ENCODE results near the gene FNDC3B.

Gene FNDC3B

DNA sequence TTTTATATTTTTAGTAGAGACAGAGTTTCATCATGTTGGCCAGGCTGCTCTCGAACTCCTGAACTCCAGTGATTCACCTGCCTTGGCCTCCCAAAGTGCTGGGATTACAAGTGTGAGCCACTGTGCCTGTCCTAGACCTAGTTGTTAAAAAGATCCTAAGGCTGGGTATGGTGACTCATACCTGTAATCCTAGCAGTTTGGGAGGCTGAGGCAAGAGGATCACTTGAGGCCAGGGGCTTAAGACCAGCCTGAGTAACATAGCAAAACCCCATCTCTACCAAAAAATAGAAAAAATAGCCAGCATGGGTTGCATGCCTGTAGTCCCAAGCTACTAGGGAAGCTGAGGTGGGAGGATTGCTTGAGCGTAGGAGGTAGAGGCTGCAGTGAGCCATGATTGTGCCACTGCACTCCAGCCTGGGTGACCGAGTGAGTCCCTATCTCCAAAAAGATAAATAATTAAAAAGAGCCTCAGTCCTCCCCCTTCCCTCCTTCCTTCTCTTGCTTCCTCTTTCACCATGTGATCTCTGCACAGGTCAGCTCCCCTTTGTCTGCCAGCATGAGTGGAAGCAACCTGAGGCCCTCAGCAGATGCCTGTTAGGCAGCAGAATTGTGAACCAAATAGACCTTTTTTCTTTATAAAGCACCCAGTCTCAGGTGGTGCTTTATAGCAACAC is 9.8 kb upstream of the FNDC3B start:
- Histone ChIP-seq H3K27me3 (no peaks in the 10 kb centered on the region), H3K36me3 (no peaks in the 10 kb centered on the region), H3K4me3 (ENCODE audit: low read depth, low read length) (no peak overlapping the region), H3K4me1 (no peaks in the 10 kb centered on the region), H3K9me3 (no peaks in the 10 kb centered on the region)
- no peak for TF ChIP-seq CTCF (IDR thresholded peaks at IDR 0.05; ENCODE audit: low read depth, low read length)
- no peak for DNase-seq

DNA sequence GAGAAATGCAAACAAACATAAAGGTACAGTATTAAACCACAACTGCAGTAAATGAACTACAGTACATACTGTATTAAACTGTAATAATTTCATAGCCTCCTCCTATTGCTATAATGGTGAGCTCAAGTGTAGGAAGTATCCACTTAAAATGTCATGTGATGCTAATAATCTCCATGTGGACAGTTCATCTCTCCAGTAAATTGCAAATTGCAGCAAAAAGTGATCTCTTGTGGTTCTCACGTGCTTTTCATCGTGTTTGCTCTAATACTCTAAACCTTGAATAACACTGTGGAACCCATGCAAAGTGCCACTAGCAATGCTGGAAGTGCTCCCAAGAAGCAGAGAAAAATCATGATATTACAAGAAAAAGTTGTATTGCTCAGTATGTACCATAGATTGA is 9.2 kb upstream of the FNDC3B start:
- Histone ChIP-seq H3K9me3 (no peaks in the 10 kb centered on the region), H3K4me1 (no peaks in the 10 kb centered on the region; the same call in 1 of the 2 replicates), H3K4me3 (ENCODE audit: low read depth, low read length) (no peak overlapping the region), H3K27me3 (no peaks in the 10 kb centered on the region), H3K36me3 (no peaks in the 10 kb centered on the region)
- TF ChIP-seq CTCF (IDR thresholded peaks at IDR 0.05; ENCODE audit: low read depth, low read length), result no peak
- no peak for DNase-seq

DNA sequence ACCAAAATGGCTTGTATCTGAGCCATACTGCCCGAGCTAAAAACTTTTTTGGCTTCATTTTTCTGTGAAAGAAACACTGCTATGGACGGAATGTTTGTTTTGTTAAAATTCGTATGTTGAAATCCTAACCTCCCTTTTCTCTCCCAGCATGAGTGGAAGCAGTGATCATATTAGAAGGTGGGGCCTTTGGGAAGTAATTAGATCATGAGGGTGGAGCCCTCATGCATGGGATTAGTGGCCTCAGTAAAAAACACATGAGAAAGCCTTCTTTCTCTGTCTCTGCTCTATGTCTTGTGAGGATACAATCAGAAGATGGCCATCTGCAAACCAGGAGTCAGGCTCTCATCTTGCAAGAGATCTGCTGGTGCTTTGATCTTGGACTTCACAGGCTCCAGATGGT is 7.4 kb upstream of the FNDC3B start:
- no peak for DNase-seq

DNA sequence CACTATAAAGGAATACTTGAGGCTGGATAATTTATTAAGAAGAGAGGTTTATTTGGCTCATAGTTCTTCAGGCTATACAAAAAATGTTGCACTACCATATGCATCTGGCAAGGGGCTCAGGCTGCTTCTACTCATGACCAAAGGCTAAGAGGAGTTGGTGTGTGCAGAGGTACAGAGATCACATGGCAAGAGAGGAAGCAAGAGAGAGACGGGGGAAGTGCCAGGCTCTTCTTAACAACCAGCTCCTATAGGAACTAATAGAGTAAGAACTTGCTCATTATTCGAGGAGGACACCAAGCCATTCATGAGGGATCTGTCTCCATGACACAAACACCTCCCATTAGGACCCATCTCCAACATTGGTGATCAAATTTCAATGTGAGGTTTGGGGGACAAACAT is 6.0 kb upstream of the FNDC3B start:
- Histone ChIP-seq H3K9me3 (no peaks in the 10 kb centered on the region), H3K36me3 (no peaks in the 10 kb centered on the region), H3K27me3 (no peaks in the 10 kb centered on the region), H3K4me3 (ENCODE audit: low read depth, low read length) (no peak overlapping the region), H3K4me1 (no peaks in the 10 kb centered on the region; the same call in 1 of the 2 replicates)
- no peak for DNase-seq
- no peak for TF ChIP-seq CTCF (IDR thresholded peaks at IDR 0.05; ENCODE audit: low read depth, low read length)

More for the DNA sequence above, 7.4 kb upstream of the FNDC3B start:
- Histone ChIP-seq H3K27me3 (no peaks in the 10 kb centered on the region), H3K36me3 (no peaks in the 10 kb centered on the region), H3K9me3 (no peaks in the 10 kb centered on the region), H3K4me1 (no peaks in the 10 kb centered on the region; the same call in 1 of the 2 replicates), H3K4me3 (ENCODE audit: low read depth, low read length) (no peak overlapping the region)
- no peak for TF ChIP-seq CTCF (IDR thresholded peaks at IDR 0.05; ENCODE audit: low read depth, low read length)

DNA sequence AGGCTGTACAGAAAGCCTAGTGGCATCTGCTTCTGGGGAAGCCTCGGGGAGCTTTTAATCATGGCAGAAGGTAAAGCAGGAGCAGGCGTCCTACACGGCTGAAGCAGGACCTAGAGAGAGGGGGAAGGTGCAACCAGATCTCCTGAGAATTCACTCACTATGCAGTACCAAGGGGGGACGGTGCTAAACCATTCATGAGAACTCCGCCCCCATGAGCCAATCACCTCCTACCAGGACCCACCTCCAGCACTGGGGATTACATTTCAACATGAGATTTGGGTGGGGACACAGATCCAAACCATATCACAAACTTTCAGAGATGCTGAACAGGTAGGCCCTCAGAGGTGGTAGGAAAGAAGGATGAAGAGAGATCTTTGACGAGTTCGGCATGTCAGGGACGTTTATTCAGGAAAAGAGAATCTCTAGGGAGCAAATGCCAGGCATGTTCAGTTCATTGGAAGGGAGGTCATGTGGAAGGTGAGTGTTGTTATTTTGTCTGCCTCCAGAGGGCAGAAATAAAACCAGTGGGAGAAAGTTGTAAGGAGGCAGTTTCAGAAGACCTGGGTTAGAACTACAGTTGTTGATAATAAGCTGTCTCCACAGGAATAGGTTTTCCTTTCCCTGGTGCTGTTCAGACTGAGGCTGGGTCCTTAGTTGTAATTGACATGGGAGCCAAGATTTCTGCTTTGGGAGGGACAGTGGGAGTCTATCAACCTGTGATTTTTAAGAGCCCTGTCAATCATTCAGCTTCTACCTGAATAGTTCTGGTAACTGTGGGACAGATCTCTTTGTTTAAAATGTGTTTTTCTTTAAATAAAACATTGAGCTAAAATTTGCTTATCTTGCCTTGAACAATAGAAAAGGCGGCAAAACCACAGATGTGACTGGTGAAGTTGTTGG is 4.3 kb upstream of the FNDC3B start:
- H3K27me3 ChIP-seq, result no peaks in the 10 kb centered on the region
- no peaks in the 10 kb centered on the region; the same call in 1 of the 2 replicates for H3K4me1 ChIP-seq
- peak; percentile 69 for TF ChIP-seq CTCF (IDR thresholded peaks at IDR 0.05; ENCODE audit: low read depth, low read length)
- H3K36me3 ChIP-seq, result no peaks in the 10 kb centered on the region
- H3K4me3 ChIP-seq (ENCODE audit: low read depth, low read length), result peak overlapping the region; percentile 26; the same call in 1 of the 2 replicates
- no peaks in the 10 kb centered on the region for H3K9me3 ChIP-seq
- peak; percentile 46 for DNase-seq

Data from BE2C (cell line).